NCI-H748 (cell line): Measurements from ENCODE around the gene CYP1A2.
A peak's percentile ranks its signal among the peaks of the same experiment; 100 is the strongest.

Experiments
- DNase-seq: peaks from one replicate; lab custom pipeline; 2025; ENCODE audit not compliant: unreplicated experiment; lab: John Stamatoyannopoulos, UW

The CYP1A2 gene

GRCh38 chr15:74788683-74789151 lies 40.1 kb downstream of the CYP1A2 start:
- DNase-seq, result no peak

GRCh38 chr15:74789171-74789631 lies 40.6 kb downstream of the CYP1A2 start:
- DNase-seq, result no peak

DNA sequence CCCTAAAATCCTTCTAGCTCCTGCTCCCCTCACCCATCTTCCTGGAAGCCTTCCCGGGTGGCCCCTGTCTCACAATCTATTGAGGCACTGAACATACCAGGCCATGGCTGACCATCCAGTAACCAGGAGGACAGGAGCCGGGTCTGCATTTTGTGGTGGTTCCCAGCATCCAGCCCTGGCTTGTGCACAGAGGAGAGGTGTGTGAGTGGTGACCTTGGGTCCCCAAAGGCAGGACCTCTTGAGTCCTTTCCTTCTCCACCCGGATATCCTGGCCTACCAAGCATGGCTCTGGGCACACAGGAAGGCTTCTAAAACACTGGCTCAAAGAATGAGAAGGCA lies 41.1 kb downstream of the CYP1A2 start:
- no peak for DNase-seq

DNA sequence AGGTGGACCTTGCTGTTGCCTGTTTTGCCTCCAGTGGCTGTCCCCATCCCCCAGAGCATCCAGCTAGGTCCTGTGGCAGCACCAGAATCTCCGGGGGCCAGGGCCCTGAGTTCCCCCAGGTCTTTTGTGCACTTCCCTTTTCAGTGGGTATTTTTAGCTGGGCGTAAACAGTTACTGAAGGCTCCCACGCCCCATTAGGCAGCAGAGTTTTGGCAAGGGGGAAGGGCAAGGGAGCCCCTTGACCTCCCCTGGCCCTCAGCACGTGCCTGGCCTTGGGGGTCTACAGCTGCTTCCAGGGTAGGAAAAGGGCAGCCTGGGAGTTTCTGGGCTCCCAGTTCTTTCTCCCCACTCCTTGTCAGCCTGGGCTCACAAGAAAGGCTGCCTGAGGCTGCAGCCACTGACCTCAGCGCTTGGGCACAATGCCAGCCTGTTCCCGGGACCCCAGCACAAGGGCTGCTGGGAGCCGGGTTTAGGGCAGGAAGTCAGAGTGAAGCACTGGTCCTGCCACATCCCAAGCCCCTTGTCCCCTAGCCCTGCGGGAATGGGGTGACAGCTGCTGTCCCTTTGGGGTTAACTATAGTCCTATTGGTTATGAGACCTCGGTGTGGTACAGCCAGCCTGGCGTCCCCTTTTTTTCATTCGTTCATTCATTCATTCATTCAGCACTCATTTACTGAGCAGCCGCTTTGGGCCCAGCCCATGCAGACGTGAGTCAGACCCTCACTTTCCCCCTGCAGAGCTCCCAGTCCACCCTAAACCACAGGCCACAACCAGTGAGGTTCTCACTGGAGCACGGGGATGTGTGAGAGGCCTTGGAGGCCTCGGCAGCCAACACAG lies 41.7 kb downstream of the CYP1A2 start:
- no peak for DNase-seq

GRCh38 chr15:74791007-74791406 lies 42.4 kb downstream of the CYP1A2 start:
- no peak for DNase-seq

DNA sequence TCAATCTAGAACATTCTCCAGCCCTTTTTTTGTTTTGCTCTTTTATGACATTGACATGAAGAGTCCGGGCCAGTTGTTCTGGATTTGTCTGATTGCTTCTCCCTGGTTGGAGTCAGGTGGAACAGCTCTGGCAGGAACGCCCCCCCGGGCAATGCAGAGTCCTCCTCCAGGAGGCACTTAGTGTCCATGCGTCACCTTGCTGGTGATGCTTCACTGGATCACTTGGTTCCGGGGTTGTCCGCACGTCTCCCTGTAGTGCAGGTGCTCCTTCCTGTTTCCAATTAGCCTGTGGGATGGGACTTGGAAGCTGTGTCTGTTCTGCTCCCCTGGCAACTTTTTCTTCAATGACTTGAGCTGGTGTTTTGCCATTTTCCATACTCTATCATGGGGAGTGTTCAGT lies 43.0 kb downstream of the CYP1A2 start:
- DNase-seq, result no peak

GRCh38 chr15:74792227-74793016 lies 43.8 kb downstream of the CYP1A2 start:
- no peak for DNase-seq

DNA sequence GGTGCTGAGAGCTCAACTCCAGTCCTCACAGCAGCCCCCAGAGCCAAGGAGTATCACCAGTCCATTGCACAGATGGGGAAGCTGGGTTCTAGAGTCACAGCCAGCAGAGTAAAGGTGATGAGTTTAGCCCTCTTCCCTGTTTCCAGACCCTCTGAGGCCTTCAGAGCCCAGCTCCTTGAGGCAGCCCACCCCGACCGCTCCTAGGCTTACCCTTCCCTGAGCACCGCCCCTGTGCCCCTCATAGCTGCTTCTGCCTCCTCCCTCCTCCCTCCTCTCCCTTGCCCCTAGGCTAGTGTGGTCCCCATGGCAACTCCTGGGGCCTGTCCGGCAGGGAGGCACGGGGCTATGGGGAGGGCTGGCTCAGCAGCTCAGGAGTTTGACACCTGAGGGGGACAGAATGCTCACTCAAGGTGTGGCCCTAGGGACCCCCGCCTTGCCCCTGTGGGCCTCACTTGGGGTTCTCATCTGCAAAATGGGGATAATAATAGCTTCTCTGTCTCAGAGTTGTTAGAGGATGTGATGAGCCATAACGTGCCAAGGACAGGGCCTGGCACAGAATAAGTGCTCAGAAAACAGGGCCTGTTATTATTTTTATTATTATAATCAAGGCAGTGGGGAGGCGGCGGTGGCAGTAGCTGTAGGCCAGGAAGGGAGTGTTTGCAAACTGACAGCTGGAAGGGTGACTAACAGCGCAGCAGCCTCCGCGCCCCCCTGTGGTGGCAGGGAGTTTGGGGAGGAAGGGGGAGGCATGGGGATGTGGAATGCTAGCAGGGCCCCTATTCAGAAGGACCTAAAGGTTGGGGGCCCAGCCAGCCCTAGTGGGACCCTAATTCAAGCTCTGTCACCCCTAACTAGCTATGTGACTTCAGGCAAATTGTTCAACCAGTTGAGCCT lies 44.7 kb downstream of the CYP1A2 start:
- no peak for DNase-seq

- DNase-seq, result no peak
Measured at GRCh38 chr15:74794248-74794969, 45.8 kb downstream of the CYP1A2 start.

- no peak for DNase-seq
Measured at GRCh38 chr15:74794970-74795349, 46.3 kb downstream of the CYP1A2 start.

DNA sequence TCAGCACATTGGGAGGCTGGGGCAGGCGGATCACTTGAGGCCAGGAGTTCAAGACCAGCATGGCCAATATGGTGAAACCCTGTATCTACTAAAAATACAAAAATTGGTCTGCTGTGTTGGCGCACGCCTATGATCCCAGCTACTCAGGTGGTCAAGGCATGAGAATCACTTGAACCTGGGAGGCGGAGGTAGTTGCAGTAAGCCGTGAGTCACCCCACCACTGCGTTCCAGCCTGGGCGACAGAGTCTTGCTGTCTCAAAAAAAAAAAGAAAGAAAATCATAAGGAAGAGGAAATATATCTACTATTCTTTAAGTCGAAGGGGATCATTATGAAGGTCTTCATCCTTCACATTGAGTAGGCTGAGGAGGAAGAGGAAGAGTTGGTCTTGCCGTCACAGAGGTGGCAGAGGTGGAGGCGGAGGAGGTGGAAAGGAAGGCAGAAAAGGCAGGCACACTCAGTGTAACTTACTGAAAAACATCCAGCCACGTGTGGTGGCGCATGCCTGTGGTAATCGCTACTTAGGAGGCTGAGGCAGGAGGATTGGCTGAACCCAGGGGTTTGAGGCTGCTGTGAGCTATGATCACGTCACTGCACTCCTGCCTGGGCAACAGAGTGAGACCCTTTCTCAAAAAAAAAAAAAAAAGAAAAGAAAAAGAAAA lies 47.5 kb downstream of the CYP1A2 start:
- DNase-seq, result no peak

GRCh38 chr15:74798388-74799254 lies 50.0 kb downstream of the CYP1A2 start:
- no peak for DNase-seq

DNA sequence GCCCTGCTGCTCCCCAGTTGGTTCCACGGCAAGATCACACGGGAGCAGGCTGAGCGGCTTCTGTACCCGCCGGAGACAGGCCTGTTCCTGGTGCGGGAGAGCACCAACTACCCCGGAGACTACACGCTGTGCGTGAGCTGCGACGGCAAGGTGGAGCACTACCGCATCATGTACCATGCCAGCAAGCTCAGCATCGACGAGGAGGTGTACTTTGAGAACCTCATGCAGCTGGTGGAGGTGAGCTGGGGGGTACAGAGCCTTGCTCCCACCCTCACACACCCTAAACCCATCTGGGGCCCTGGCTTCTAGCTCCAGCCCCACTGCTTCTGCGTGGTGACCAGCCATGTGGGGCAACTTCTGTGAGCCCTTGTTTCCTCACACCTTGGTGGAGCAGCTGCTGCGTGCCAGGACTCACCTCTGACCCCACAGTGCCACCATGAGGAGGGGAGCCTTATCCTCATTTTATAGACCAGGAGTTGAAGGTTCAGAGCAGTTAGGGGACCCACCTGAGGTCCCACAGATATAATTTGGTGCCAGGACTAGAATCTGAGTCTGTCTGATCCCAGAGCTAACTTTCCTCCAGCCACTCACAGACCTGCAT lies 50.7 kb downstream of the CYP1A2 start:
- DNase-seq, result no peak

GRCh38 chr15:74799856-74800558 lies 51.4 kb downstream of the CYP1A2 start:
- peak; percentile 29 for DNase-seq

GRCh38 chr15:74800559-74801094 lies 52.0 kb downstream of the CYP1A2 start:
- DNase-seq, result no peak

- no peak for DNase-seq
Measured at GRCh38 chr15:74801311-74801997, 52.8 kb downstream of the CYP1A2 start.

GRCh38 chr15:74802290-74802689 lies 53.6 kb downstream of the CYP1A2 start:
- no peak for DNase-seq
